Measurements from ENCODE around the gene MCIDAS.

The MCIDAS gene

GRCh38 chr5:55220433-55221185 lies 6.5 kb downstream of the MCIDAS start:
- DNase-seq (ENCODE audit: extremely low read depth, low read depth), result no peak
- TF ChIP-seq CTCF (IDR thresholded peaks at IDR 0.05; ENCODE audit: low read depth, low read length), result no peak; the same call in 1 of the 2 replicates

GRCh38 chr5:55219770-55220169 lies 7.3 kb downstream of the MCIDAS start:
- no peak for TF ChIP-seq CTCF (IDR thresholded peaks at IDR 0.05; ENCODE audit: low read depth, low read length)
- no peak for DNase-seq (ENCODE audit: extremely low read depth, low read depth)

GRCh38 chr5:55218967-55219366 lies 8.1 kb downstream of the MCIDAS start:
- TF ChIP-seq CTCF (IDR thresholded peaks at IDR 0.05; ENCODE audit: low read depth, low read length), result no peak
- no peak for DNase-seq (ENCODE audit: extremely low read depth, low read depth)

- TF ChIP-seq CTCF (IDR thresholded peaks at IDR 0.05; ENCODE audit: low read depth, low read length), result no peak
- DNase-seq (ENCODE audit: extremely low read depth, low read depth), result no peak
Observed at GRCh38 chr5:55211184-55211874, 15.8 kb downstream of the MCIDAS start.

- TF ChIP-seq CTCF (IDR thresholded peaks at IDR 0.05; ENCODE audit: low read depth, low read length), result no peak
- DNase-seq (ENCODE audit: extremely low read depth, low read depth), result no peak
Observed at GRCh38 chr5:55205001-55205400, 22.1 kb downstream of the MCIDAS start.

GRCh38 chr5:55191165-55191564 lies 36.0 kb downstream of the MCIDAS start:
- DNase-seq (ENCODE audit: extremely low read depth, low read depth), result no peak
- no peak for TF ChIP-seq CTCF (IDR thresholded peaks at IDR 0.05; ENCODE audit: low read depth, low read length)
